ENCODE results near the gene OSBPL3.

DNA sequence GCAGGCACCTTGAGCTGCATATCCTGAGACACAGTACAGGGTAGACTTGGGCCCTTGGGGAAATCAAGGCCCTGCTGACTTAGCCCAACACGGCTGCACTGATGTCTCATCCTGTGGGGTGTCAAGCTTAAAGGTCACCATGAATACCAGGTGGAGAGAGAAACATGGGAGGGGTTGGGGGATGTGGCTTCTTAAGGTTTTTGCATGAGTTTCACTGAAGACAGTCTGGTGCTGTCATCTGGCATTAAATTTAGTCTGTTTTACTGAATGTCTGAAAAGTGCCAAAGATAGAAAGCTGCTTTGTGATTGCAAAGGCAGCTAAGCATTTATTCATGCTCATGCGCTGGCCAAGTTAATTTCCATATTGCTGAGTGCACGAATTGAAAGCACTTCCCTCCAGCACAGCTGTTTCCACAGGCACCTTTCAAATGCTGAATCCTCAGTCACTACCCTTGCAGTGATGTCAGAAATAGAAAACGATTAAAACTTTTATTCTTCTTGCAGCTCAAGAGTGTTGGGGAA, 102.1 kb downstream of the OSBPL3 start:
- 0 out of 2 replicates have a peak, but pooled peaks have one; percentile 25 for TF ChIP-seq POLR2AphosphoS5 (IDR thresholded peaks at IDR 0.05; ENCODE audit: low read depth, low read length)
- 0 out of 2 replicates have a peak, but pooled peaks have one; percentile 5 for TF ChIP-seq POLR2A (IDR thresholded peaks at IDR 0.05; ENCODE audit: low read depth, low read length)
- TF ChIP-seq SPI1 (IDR thresholded peaks at IDR 0.05; ENCODE audit: low read depth, low read length): peak; percentile 82
- TF ChIP-seq TAF1 (IDR thresholded peaks at IDR 0.05; ENCODE audit: low read depth, low read length): no peak
- peak; percentile 86 for TF ChIP-seq POU2F2 (IDR thresholded peaks at IDR 0.05; ENCODE audit: low read depth, low read length)
